Panc1 (cell line): ENCODE measurements around the gene ADK. TPM values are rescaled to one million over a fixed set of nuclear protein-coding genes. Genes with fewer than 3 reads are reported as not detected.

Source experiments
- ATAC-seq: fragments of 200-7000 bp; cut with Tn5 transposase; 2 replicates; pipeline ENCODE4 v1.9.1; 2020; ENCODE audit warnings: mild to moderate bottlenecking, moderate library complexity
- BruUV-seq: library from RNA; stranded (reverse); fragments of 400-500 nt; replicated peaks from 2 replicates; lab custom pipeline; 2021; lab: Mats Ljungman, UMichigan
- CTCF ChIA-PET: fragments of 300-600 bp; sonication (Branson Sonifier 250); formaldehyde crosslinking; loops from one replicate; lab custom pipeline; 2022; ENCODE audit warnings: antibody characterized with exemption; lab: Charles Lee
- POLR2A ChIA-PET: fragments of 300-600 bp; sonication (Branson Sonifier 250); formaldehyde crosslinking; loops from one replicate; lab custom pipeline; 2022; ENCODE audit warnings: antibody characterized with exemption; lab: Charles Lee
- DNase-seq: peaks from one replicate; pipeline ENCODE4 v3.0.0-alpha.2; 2010; ENCODE audit warnings: low read depth, low spot score
- H3K27ac ChIP-seq: 2 replicates; pipeline ENCODE4 v1.5.1; 2011; ENCODE audit warnings: mild to moderate bottlenecking, low read length, inconsistent platforms
- H3K27me3 ChIP-seq: fragments of 200-500 bp; sonication (Bioruptor generic); 2 replicates; pipeline ENCODE4 v1.6.0; 2014; ENCODE audit warnings: low read length, inconsistent platforms; ENCODE audit not compliant: control insufficient read depth, insufficient read depth
- H3K36me3 ChIP-seq: fragments of 200-500 bp; sonication (Bioruptor generic); 2 replicates; pipeline ENCODE4 v1.5.1; 2014; ENCODE audit warnings: inconsistent platforms, mild to moderate bottlenecking, low read length, moderate library complexity; ENCODE audit not compliant: control insufficient read depth, insufficient read depth
- H3K4me1 ChIP-seq: 2 replicates; pipeline ENCODE4 v1.5.1; 2011; ENCODE audit warnings: inconsistent platforms, mild to moderate bottlenecking, low read length, moderate library complexity; ENCODE audit not compliant: control insufficient read depth, insufficient read depth
- H3K4me3 ChIP-seq, 2 experiments: 2 replicates each; pipeline ENCODE4 v1.5.1; 2011 to 2012; ENCODE audit warnings: low read depth in 2 of 2, low read length in 2 of 2, mild to moderate bottlenecking in 2 of 2, inconsistent platforms in 1 of 2, moderate library complexity in 1 of 2
- H3K9me3 ChIP-seq: fragments of 200-500 bp; sonication (Bioruptor generic); 2 replicates; pipeline ENCODE4 v1.5.1; 2014; ENCODE audit warnings: low read depth, mild to moderate bottlenecking, inconsistent platforms, low read length, moderate library complexity; ENCODE audit not compliant: control insufficient read depth, insufficient read depth
- POLR2AphosphoS5 ChIP-seq: IDR thresholded peaks from 2 replicates; pipeline ENCODE4 v1.6.1; 2012; ENCODE audit warnings: mild to moderate bottlenecking, low read depth, low read length, moderate library complexity
- SIN3A ChIP-seq: IDR thresholded peaks from 2 replicates; pipeline ENCODE4 v1.6.1; 2012; ENCODE audit warnings: low read depth, mild to moderate bottlenecking, low read length, moderate library complexity, borderline replicate concordance; ENCODE audit not compliant: insufficient read depth
- TCF7L2 ChIP-seq: IDR thresholded peaks from 2 replicates; pipeline ENCODE4 v1.6.1; 2011; ENCODE audit warnings: mild to moderate bottlenecking, low read depth, low read length, inconsistent platforms
- in situ Hi-C: cut with HindIII; loops from 2 replicates; pipeline ENCODE4 v1.10.0; 2016; ENCODE audit warnings: low sequenced_read_pairs, low pct_unique_long_range_greater_than_20kb
- intact Hi-C: fragments of 100-400 bp; cut with micrococcal nuclease; formaldehyde crosslinking; loops from one replicate; pipeline ENCODE4 v1.10.0; 2022; ENCODE audit not compliant: unreplicated experiment
- total RNA-seq: library from RNA; stranded (reverse); gene quantifications from one replicate; pipeline ENCODE4 v1.2.1, GENCODE V29; 2021; ENCODE audit not compliant: unreplicated experiment
- TF ChIP-seq, protein P1 (sequence below), 2 experiments: IDR thresholded peaks; 2 replicates each; pipeline ENCODE4 v1.6.1; 2011 to 2012; ENCODE audit warnings: low read depth in 2 of 2, control low read depth in 1 of 2, low read length in 1 of 2, mild to moderate bottlenecking in 1 of 2, moderate library complexity in 1 of 2; ENCODE audit not compliant: insufficient read depth in 1 of 2
- TF ChIP-seq, protein P2 (sequence below): fragments of 450-650 bp; IDR thresholded peaks from 2 replicates; pipeline ENCODE4 v1.5.1; 2017; ENCODE audit warnings: mild to moderate bottlenecking

The ADK gene
- total RNA-seq, 1 experiment from 2014 or later = 64.5 TPM

DNA sequence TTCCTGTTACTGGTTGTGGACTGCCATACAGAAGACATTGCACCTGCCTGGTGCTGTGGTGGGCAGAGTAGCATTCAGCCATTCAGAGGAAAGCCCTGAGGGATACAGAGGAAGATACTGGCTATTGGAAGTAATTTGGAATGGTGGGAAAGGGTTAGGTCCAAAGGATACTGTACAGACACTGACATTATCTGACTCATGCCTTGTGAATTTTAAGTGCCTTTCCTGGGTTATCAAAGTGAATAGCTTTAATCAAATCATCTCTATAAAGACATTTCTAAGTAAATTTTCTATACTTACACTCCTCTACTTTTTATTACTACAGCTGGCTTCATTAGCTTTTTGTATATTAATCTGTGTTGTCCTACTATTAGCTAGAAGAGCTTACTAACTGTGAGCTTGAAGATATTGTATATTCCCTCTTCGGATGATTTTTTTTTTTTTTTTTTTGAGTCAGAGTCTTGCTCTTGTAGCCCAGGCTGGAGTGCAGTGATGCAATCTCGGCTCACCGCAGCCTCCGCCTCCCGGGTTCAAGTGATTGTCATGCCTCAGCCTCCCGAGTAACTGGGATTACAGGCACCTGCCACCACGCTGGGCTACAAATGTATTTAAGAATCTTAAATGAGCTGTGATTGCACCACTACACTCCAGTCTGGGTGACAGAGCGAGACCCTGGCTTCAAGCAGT, 186.5 kb downstream of the ADK start:
- Histone ChIP-seq H3K9me3 (no peaks in the 10 kb centered on the region; the same call in 1 of the 2 replicates), H3K4me1 (no peaks in the 10 kb centered on the region), H3K4me3 (no peak overlapping the region), H3K27me3 (no peaks in the 10 kb centered on the region), H3K27ac (no peak overlapping the region), H3K36me3 (no peaks in the 10 kb centered on the region)
- POLR2A ChIA-PET = interaction anchor here (0.5 kb wide), 1 partner anchor 87 kb away, joined by 9 read pairs; no protein-coding TSS in a partner anchor
- TF ChIP-seq TCF7L2 = no peak
- no peak for ATAC-seq
- BruUV-seq = no TSS peak
- CTCF ChIA-PET = no interaction called here
- in situ Hi-C loops (no loop called here), intact Hi-C loops (no loop called here)
- no peak for DNase-seq

GRCh38 chr10:74342991-74343390, 192.0 kb downstream of the ADK start:
- Histone ChIP-seq H3K9me3 (peaks cover 10% of the 10 kb centered on the region; the same call in 1 of the 2 replicates), H3K27me3 (no peaks in the 10 kb centered on the region), H3K4me1 (no peaks in the 10 kb centered on the region), H3K4me3 (no peak overlapping the region), H3K27ac (no peak overlapping the region), H3K36me3 (no peaks in the 10 kb centered on the region)
- ATAC-seq = no peak
- ChIA-PET CTCF (no interaction called here), POLR2A (no interaction called here)
- TF ChIP-seq POLR2AphosphoS5 (no peak), TCF7L2 (no peak), SIN3A (no peak)
- TF ChIP-seq, protein P1, sequence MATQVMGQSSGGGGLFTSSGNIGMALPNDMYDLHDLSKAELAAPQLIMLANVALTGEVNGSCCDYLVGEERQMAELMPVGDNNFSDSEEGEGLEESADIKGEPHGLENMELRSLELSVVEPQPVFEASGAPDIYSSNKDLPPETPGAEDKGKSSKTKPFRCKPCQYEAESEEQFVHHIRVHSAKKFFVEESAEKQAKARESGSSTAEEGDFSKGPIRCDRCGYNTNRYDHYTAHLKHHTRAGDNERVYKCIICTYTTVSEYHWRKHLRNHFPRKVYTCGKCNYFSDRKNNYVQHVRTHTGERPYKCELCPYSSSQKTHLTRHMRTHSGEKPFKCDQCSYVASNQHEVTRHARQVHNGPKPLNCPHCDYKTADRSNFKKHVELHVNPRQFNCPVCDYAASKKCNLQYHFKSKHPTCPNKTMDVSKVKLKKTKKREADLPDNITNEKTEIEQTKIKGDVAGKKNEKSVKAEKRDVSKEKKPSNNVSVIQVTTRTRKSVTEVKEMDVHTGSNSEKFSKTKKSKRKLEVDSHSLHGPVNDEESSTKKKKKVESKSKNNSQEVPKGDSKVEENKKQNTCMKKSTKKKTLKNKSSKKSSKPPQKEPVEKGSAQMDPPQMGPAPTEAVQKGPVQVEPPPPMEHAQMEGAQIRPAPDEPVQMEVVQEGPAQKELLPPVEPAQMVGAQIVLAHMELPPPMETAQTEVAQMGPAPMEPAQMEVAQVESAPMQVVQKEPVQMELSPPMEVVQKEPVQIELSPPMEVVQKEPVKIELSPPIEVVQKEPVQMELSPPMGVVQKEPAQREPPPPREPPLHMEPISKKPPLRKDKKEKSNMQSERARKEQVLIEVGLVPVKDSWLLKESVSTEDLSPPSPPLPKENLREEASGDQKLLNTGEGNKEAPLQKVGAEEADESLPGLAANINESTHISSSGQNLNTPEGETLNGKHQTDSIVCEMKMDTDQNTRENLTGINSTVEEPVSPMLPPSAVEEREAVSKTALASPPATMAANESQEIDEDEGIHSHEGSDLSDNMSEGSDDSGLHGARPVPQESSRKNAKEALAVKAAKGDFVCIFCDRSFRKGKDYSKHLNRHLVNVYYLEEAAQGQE (IDR thresholded peaks at IDR 0.05; ENCODE audit: insufficient read depth in 1 of 2, low read depth in 2 of 2, low read length in 1 of 2) = no peak
- TF ChIP-seq, protein P2, sequence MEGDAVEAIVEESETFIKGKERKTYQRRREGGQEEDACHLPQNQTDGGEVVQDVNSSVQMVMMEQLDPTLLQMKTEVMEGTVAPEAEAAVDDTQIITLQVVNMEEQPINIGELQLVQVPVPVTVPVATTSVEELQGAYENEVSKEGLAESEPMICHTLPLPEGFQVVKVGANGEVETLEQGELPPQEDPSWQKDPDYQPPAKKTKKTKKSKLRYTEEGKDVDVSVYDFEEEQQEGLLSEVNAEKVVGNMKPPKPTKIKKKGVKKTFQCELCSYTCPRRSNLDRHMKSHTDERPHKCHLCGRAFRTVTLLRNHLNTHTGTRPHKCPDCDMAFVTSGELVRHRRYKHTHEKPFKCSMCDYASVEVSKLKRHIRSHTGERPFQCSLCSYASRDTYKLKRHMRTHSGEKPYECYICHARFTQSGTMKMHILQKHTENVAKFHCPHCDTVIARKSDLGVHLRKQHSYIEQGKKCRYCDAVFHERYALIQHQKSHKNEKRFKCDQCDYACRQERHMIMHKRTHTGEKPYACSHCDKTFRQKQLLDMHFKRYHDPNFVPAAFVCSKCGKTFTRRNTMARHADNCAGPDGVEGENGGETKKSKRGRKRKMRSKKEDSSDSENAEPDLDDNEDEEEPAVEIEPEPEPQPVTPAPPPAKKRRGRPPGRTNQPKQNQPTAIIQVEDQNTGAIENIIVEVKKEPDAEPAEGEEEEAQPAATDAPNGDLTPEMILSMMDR = no peak
- DNase-seq = no peak
- BruUV-seq = no TSS peak
- in situ Hi-C loops = no loop called here
- intact Hi-C loops = no loop called here

DNA sequence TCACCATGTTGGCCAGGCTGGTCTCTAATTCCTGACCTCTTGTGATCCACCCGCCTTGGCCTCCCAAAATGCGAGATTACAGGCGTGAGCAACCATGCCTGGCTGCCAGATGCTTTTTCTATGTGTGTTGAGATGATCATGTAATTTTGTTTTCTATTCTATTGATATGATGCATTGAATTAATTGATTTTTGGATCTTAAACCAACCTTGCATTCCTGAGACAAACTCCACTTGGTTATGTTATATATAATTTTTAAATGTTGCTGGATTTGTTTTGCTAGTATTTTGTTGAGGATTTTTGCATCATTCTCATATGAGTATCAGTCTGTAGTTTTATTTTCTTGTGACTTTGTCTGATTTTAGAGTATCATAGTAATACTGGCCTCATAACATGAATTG, 192.8 kb downstream of the ADK start:
- Histone ChIP-seq H3K27me3 (no peaks in the 10 kb centered on the region), H3K4me1 (no peaks in the 10 kb centered on the region), H3K4me3 (no peak overlapping the region), H3K27ac (no peak overlapping the region), H3K36me3 (no peaks in the 10 kb centered on the region), H3K9me3 (peaks cover 10% of the 10 kb centered on the region; the same call in 1 of the 2 replicates)
- POLR2A ChIA-PET = no interaction called here
- in situ Hi-C loops (no loop called here), intact Hi-C loops (no loop called here)
- no peak for ATAC-seq
- CTCF ChIA-PET = no interaction called here
- TF ChIP-seq, protein P1 (IDR thresholded peaks at IDR 0.05; ENCODE audit: insufficient read depth in 1 of 2, low read depth in 2 of 2, low read length in 1 of 2) = no peak
- TF ChIP-seq SIN3A (no peak), POLR2AphosphoS5 (no peak), TCF7L2 (no peak)
- TF ChIP-seq, protein P2 = no peak
- BruUV-seq = no TSS peak
- DNase-seq = no peak
